ENCODE results near the gene PCDH9. TPM values are rescaled to one million over a fixed set of nuclear protein-coding genes. Genes with fewer than 3 reads are reported as not detected.

PCDH9 gene
- total and polyA plus RNA-seq, 11 donors: 3.0 to 39.6 (median 21.6) TPM

GRCh38 chr13:66400292-66400691 lies 829.8 kb downstream of the PCDH9 start:
- H3K4me1 ChIP-seq: no peaks in the 10 kb centered on the region
- no peak for ATAC-seq
- no peak overlapping the region for H3K4me3 ChIP-seq
- no peak for TF ChIP-seq POLR2A (IDR thresholded peaks at IDR 0.05)
- TF ChIP-seq CTCF (IDR thresholded peaks at IDR 0.05): no peak
- H3K9me3 ChIP-seq: no peaks in the 10 kb centered on the region
- H3K27ac ChIP-seq: no peak overlapping the region
- no peak for DNase-seq
- H3K27me3 ChIP-seq: no peaks in the 10 kb centered on the region
- H3K36me3 ChIP-seq: no peaks in the 10 kb centered on the region
- intact Hi-C loops (cut with DNase I): no loop called here

GRCh38 chr13:66399873-66400272 lies 830.3 kb downstream of the PCDH9 start:
- no peak for DNase-seq
- Histone ChIP-seq H3K27ac (no peak overlapping the region), H3K9me3 (no peaks in the 10 kb centered on the region), H3K36me3 (no peaks in the 10 kb centered on the region), H3K4me3 (no peak overlapping the region), H3K4me1 (no peaks in the 10 kb centered on the region), H3K27me3 (no peaks in the 10 kb centered on the region)
- TF ChIP-seq POLR2A (IDR thresholded peaks at IDR 0.05): no peak
- no peak for TF ChIP-seq CTCF (IDR thresholded peaks at IDR 0.05)
- ATAC-seq: no peak
- intact Hi-C loops (cut with DNase I): no loop called here
- WGBS, 4 donors: 82 to 97% (median 95%) methylated on average over 1 of the region's 1 CpG

- Histone ChIP-seq H3K27ac (no peak overlapping the region), H3K9me3 (no peaks in the 10 kb centered on the region), H3K36me3 (no peaks in the 10 kb centered on the region), H3K4me3 (no peak overlapping the region), H3K4me1 (no peaks in the 10 kb centered on the region), H3K27me3 (no peaks in the 10 kb centered on the region)
- DNase-seq: no peak
- TF ChIP-seq CTCF (IDR thresholded peaks at IDR 0.05) (no peak), POLR2A (IDR thresholded peaks at IDR 0.05) (no peak)
- no peak for ATAC-seq
- intact Hi-C loops (cut with DNase I): no loop called here
- WGBS, 4 donors: 84 to 89% (median 86%) methylated on average over 3 of the region's 3 CpGs
These were observed 833.0 kb downstream of the PCDH9 start for GRCh38 chr13:66397133-66397532.

- 79 to 90% (median 85%) methylated on average over 1 of the region's 1 CpG for WGBS, 4 donors
- intact Hi-C loops (cut with DNase I): no loop called here
- ATAC-seq (no peak), DNase-seq (no peak)
- no peak overlapping the region for H3K27ac ChIP-seq
- H3K4me1 ChIP-seq: no peaks in the 10 kb centered on the region
- TF ChIP-seq CTCF (IDR thresholded peaks at IDR 0.05): no peak
- TF ChIP-seq POLR2A (IDR thresholded peaks at IDR 0.05): no peak
- H3K27me3 ChIP-seq: no peaks in the 10 kb centered on the region
- no peaks in the 10 kb centered on the region for H3K9me3 ChIP-seq
- no peaks in the 10 kb centered on the region for H3K36me3 ChIP-seq
- H3K4me3 ChIP-seq: no peak overlapping the region
These were observed 838.8 kb downstream of the PCDH9 start for GRCh38 chr13:66391322-66391721.

Data from heart left ventricle (tissue), 16 donors.